HEK293 (cell line): Measurements from ENCODE around the gene PCMT1.

ENCODE experiments used
- SCRT2 ChIP-seq: fragments of 450-650 bp; formaldehyde crosslinking; IDR thresholded peaks from 2 replicates; pipeline ENCODE4 v1.5.1; 2016; ENCODE audit warnings: missing biosample characterization, missing genetic modification characterization
- YY2 ChIP-seq: fragments of 450-650 bp; formaldehyde crosslinking; IDR thresholded peaks from 2 replicates; pipeline ENCODE4 v1.5.1; 2016; ENCODE audit warnings: missing biosample characterization, missing genetic modification characterization
- ZBTB21 ChIP-seq: fragments of 450-650 bp; formaldehyde crosslinking; IDR thresholded peaks from 2 replicates; pipeline ENCODE4 v1.5.1; 2017; ENCODE audit warnings: missing biosample characterization, missing genetic modification characterization
- ZBTB7A ChIP-seq: fragments of 450-650 bp; formaldehyde crosslinking; IDR thresholded peaks from 2 replicates; pipeline ENCODE4 v1.5.1; 2016; ENCODE audit warnings: low read depth, missing biosample characterization, missing genetic modification characterization
- ZFP69B ChIP-seq: fragments of 450-650 bp; formaldehyde crosslinking; IDR thresholded peaks from 2 replicates; pipeline ENCODE4 v1.5.1; 2016; ENCODE audit warnings: missing biosample characterization, missing genetic modification characterization
- ZNF140 ChIP-seq: fragments of 450-650 bp; formaldehyde crosslinking; IDR thresholded peaks from 2 replicates; pipeline ENCODE4 v1.5.1; 2016; ENCODE audit warnings: missing biosample characterization, missing genetic modification characterization
- ZNF335 ChIP-seq: fragments of 450-650 bp; formaldehyde crosslinking; conservative IDR thresholded peaks from 2 replicates; pipeline ENCODE4 v1.5.1; 2016; ENCODE audit warnings: missing biosample characterization, missing genetic modification characterization
- ZNF341 ChIP-seq: fragments of 450-650 bp; formaldehyde crosslinking; IDR thresholded peaks from 2 replicates; pipeline ENCODE4; 2016; ENCODE audit warnings: low read depth, missing biosample characterization, missing genetic modification characterization
- ZNF366 ChIP-seq: fragments of 450-650 bp; formaldehyde crosslinking; conservative IDR thresholded peaks from 2 replicates; pipeline ENCODE4 v1.5.1; 2016; ENCODE audit warnings: missing biosample characterization, missing genetic modification characterization
- ZNF561 ChIP-seq: fragments of 450-650 bp; IDR thresholded peaks from 2 replicates; pipeline ENCODE4 v1.5.1; 2018; ENCODE audit warnings: missing biosample characterization, missing genetic modification characterization, borderline replicate concordance
- ZNF571 ChIP-seq: fragments of 450-650 bp; formaldehyde crosslinking; IDR thresholded peaks from 2 replicates; pipeline ENCODE4 v1.5.0; 2017; ENCODE audit warnings: missing biosample characterization, missing genetic modification characterization
- ZNF600 ChIP-seq: fragments of 450-650 bp; formaldehyde crosslinking; IDR thresholded peaks from 2 replicates; pipeline ENCODE4 v1.5.1; 2016; ENCODE audit warnings: missing biosample characterization, missing genetic modification characterization
- ZNF664 ChIP-seq: fragments of 450-650 bp; formaldehyde crosslinking; IDR thresholded peaks from 2 replicates; pipeline ENCODE4 v1.5.1; 2016; ENCODE audit warnings: missing biosample characterization, missing genetic modification characterization
- ZXDB ChIP-seq: fragments of 450-650 bp; formaldehyde crosslinking; IDR thresholded peaks from 2 replicates; pipeline ENCODE4 v1.5.1; 2016; ENCODE audit warnings: missing biosample characterization, missing genetic modification characterization
- TF ChIP-seq, protein P1 (sequence below): fragments of 450-650 bp; formaldehyde crosslinking; IDR thresholded peaks from 2 replicates; pipeline ENCODE4 v1.5.1; 2016; ENCODE audit warnings: missing biosample characterization, missing genetic modification characterization
- TF ChIP-seq, protein P2 (sequence below): fragments of 450-650 bp; formaldehyde crosslinking; IDR thresholded peaks from 2 replicates; pipeline ENCODE4 v1.5.1; 2016; ENCODE audit warnings: missing biosample characterization, missing genetic modification characterization
- TF ChIP-seq, protein P3 (sequence below): fragments of 450-650 bp; formaldehyde crosslinking; IDR thresholded peaks from 2 replicates; pipeline ENCODE4 v1.5.1; 2016; ENCODE audit warnings: missing biosample characterization, missing genetic modification characterization
- TF ChIP-seq, protein P4 (sequence below): fragments of 450-650 bp; IDR thresholded peaks from 2 replicates; pipeline ENCODE4 v1.5.1; 2018; ENCODE audit warnings: missing biosample characterization, mild to moderate bottlenecking, missing genetic modification characterization
- TF ChIP-seq, protein P5 (sequence below): fragments of 450-650 bp; formaldehyde crosslinking; IDR thresholded peaks from 2 replicates; pipeline ENCODE4 v1.5.1; 2017; ENCODE audit warnings: missing biosample characterization, mild to moderate bottlenecking, missing genetic modification characterization, moderate library complexity
- TF ChIP-seq, protein P6 (sequence below): fragments of 450-650 bp; formaldehyde crosslinking; IDR thresholded peaks from 2 replicates; pipeline ENCODE4 v1.5.1; 2016; ENCODE audit warnings: missing biosample characterization, missing genetic modification characterization

PCMT1 gene

DNA sequence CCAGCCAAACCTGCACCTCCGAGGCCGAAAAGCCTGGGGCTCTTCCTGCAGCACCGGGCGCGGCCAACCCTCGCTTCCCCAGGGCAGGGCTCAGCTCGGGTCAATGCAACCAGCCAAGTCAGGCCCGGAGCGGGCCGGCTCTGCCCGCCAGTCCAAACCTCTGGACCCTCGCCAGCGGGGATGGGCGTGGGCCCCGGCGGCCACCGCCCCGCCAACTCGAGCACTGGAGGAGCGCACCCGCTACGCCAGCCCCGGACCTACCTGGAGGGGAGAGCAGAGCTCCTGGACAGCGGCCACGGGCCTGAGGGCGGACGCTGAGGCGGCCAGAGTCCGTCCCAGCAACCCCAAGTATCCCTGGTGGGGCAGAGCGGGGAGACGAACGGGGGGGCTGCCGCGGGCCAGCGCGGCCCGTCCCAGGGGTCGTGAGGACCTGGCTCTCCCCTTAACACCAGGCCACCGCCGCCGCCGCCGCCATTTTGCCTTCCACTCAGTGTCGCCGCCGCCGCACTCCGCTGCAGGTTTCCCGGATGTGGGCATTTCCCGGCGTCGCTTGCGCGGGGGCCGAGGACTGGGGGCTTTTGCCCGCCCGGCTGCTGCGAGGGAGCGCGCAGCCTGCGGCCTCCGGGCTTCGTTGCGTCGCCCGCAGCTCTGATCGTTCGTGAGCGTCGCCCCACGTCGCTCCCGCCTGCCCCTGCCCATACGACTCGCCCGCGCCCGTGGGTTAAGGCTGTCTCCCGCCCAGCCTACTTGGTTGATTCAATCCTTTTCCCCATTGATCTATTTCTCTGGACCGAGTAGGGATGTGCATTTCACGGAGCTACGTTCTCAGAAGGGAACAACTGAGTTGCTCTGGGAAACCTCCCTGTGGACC is 31.7 kb upstream of the PCMT1 start, which contains the start of gene LATS1 (continued):
- TF ChIP-seq, protein P1, sequence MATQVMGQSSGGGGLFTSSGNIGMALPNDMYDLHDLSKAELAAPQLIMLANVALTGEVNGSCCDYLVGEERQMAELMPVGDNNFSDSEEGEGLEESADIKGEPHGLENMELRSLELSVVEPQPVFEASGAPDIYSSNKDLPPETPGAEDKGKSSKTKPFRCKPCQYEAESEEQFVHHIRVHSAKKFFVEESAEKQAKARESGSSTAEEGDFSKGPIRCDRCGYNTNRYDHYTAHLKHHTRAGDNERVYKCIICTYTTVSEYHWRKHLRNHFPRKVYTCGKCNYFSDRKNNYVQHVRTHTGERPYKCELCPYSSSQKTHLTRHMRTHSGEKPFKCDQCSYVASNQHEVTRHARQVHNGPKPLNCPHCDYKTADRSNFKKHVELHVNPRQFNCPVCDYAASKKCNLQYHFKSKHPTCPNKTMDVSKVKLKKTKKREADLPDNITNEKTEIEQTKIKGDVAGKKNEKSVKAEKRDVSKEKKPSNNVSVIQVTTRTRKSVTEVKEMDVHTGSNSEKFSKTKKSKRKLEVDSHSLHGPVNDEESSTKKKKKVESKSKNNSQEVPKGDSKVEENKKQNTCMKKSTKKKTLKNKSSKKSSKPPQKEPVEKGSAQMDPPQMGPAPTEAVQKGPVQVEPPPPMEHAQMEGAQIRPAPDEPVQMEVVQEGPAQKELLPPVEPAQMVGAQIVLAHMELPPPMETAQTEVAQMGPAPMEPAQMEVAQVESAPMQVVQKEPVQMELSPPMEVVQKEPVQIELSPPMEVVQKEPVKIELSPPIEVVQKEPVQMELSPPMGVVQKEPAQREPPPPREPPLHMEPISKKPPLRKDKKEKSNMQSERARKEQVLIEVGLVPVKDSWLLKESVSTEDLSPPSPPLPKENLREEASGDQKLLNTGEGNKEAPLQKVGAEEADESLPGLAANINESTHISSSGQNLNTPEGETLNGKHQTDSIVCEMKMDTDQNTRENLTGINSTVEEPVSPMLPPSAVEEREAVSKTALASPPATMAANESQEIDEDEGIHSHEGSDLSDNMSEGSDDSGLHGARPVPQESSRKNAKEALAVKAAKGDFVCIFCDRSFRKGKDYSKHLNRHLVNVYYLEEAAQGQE = peak; percentile 96
- TF ChIP-seq ZXDB = peak; percentile 86
- TF ChIP-seq YY2 (tag by site-specific recombination) = peak; percentile 92
- TF ChIP-seq, protein P2, sequence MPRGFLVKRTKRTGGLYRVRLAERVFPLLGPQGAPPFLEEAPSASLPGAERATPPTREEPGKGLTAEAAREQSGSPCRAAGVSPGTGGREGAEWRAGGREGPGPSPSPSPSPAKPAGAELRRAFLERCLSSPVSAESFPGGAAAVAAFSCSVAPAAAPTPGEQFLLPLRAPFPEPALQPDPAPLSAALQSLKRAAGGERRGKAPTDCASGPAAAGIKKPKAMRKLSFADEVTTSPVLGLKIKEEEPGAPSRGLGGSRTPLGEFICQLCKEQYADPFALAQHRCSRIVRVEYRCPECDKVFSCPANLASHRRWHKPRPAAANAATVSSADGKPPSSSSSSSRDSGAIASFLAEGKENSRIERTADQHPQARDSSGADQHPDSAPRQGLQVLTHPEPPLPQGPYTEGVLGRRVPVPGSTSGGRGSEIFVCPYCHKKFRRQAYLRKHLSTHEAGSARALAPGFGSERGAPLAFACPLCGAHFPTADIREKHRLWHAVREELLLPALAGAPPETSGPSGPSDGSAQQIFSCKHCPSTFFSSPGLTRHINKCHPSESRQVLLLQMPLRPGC (tag by site-specific recombination) = 0 out of 2 replicates have a peak, but pooled peaks have one; percentile 43
- no peak for TF ChIP-seq ZBTB21 (tag by site-specific recombination)
- peak; percentile 51; the same call in 1 of the 2 replicates for TF ChIP-seq ZFP69B (tag by site-specific recombination)
- peak; percentile 79 for TF ChIP-seq ZNF335 (tag by site-specific recombination)
- peak; percentile 87 for TF ChIP-seq ZNF600 (tag by site-specific recombination)
- no peak for TF ChIP-seq ZNF664 (tag by site-specific recombination)
- TF ChIP-seq, protein P3, sequence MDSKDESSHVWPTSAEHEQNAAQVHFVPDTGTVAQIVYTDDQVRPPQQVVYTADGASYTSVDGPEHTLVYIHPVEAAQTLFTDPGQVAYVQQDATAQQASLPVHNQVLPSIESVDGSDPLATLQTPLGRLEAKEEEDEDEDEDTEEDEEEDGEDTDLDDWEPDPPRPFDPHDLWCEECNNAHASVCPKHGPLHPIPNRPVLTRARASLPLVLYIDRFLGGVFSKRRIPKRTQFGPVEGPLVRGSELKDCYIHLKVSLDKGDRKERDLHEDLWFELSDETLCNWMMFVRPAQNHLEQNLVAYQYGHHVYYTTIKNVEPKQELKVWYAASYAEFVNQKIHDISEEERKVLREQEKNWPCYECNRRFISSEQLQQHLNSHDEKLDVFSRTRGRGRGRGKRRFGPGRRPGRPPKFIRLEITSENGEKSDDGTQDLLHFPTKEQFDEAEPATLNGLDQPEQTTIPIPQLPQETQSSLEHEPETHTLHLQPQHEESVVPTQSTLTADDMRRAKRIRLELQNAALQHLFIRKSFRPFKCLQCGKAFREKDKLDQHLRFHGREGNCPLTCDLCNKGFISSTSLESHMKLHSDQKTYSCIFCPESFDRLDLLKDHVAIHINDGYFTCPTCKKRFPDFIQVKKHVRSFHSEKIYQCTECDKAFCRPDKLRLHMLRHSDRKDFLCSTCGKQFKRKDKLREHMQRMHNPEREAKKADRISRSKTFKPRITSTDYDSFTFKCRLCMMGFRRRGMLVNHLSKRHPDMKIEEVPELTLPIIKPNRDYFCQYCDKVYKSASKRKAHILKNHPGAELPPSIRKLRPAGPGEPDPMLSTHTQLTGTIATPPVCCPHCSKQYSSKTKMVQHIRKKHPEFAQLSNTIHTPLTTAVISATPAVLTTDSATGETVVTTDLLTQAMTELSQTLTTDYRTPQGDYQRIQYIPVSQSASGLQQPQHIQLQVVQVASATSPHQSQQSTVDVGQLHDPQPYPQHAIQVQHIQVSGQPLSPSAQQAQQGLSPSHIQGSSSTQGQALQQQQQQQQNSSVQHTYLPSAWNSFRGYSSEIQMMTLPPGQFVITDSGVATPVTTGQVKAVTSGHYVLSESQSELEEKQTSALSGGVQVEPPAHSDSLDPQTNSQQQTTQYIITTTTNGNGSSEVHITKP (tag by site-specific recombination) = peak; percentile 59; the same call in 1 of the 2 replicates
- 0 out of 2 replicates have a peak, but pooled peaks have one; percentile 14 for TF ChIP-seq SCRT2 (tag by site-specific recombination)
- TF ChIP-seq ZNF571 (tag by site-specific recombination) = no peak
- TF ChIP-seq, protein P4, sequence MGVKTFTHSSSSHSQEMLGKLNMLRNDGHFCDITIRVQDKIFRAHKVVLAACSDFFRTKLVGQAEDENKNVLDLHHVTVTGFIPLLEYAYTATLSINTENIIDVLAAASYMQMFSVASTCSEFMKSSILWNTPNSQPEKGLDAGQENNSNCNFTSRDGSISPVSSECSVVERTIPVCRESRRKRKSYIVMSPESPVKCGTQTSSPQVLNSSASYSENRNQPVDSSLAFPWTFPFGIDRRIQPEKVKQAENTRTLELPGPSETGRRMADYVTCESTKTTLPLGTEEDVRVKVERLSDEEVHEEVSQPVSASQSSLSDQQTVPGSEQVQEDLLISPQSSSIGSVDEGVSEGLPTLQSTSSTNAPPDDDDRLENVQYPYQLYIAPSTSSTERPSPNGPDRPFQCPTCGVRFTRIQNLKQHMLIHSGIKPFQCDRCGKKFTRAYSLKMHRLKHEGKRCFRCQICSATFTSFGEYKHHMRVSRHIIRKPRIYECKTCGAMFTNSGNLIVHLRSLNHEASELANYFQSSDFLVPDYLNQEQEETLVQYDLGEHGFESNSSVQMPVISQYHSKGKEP (tag by site-specific recombination) = peak; percentile 36; the same call in 1 of the 2 replicates
- TF ChIP-seq, protein P5, sequence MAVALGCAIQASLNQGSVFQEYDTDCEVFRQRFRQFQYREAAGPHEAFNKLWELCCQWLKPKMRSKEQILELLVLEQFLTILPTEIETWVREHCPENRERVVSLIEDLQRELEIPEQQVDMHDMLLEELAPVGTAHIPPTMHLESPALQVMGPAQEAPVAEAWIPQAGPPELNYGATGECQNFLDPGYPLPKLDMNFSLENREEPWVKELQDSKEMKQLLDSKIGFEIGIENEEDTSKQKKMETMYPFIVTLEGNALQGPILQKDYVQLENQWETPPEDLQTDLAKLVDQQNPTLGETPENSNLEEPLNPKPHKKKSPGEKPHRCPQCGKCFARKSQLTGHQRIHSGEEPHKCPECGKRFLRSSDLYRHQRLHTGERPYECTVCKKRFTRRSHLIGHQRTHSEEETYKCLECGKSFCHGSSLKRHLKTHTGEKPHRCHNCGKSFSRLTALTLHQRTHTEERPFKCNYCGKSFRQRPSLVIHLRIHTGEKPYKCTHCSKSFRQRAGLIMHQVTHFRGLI = peak; percentile 100
- peak; percentile 70; the same call in 1 of the 2 replicates for TF ChIP-seq ZNF341 (tag by site-specific recombination)
- no peak; the same call in 1 of the 2 replicates for TF ChIP-seq ZNF366 (tag by site-specific recombination)
- TF ChIP-seq, protein P6, sequence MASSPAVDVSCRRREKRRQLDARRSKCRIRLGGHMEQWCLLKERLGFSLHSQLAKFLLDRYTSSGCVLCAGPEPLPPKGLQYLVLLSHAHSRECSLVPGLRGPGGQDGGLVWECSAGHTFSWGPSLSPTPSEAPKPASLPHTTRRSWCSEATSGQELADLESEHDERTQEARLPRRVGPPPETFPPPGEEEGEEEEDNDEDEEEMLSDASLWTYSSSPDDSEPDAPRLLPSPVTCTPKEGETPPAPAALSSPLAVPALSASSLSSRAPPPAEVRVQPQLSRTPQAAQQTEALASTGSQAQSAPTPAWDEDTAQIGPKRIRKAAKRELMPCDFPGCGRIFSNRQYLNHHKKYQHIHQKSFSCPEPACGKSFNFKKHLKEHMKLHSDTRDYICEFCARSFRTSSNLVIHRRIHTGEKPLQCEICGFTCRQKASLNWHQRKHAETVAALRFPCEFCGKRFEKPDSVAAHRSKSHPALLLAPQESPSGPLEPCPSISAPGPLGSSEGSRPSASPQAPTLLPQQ (tag by site-specific recombination) = peak; percentile 92
- no peak for TF ChIP-seq ZNF140 (tag by site-specific recombination)
- TF ChIP-seq ZNF561 = peak; percentile 74
- peak; percentile 25 for TF ChIP-seq ZBTB7A (tag by site-specific recombination)
